UCSD-AML1 (cell line): ENCODE data around the gene FLT3LG.
"Not testable (repeated sequence)": the region's sequence is repeated elsewhere in the genome, so short reads cannot be mapped to it uniquely, and the experiment has no call there.

Experiments used
- DNase-seq: peaks from one replicate; lab custom pipeline; 2025; ENCODE audit not compliant: unreplicated experiment; lab: John Stamatoyannopoulos, UW

Gene FLT3LG

DNA sequence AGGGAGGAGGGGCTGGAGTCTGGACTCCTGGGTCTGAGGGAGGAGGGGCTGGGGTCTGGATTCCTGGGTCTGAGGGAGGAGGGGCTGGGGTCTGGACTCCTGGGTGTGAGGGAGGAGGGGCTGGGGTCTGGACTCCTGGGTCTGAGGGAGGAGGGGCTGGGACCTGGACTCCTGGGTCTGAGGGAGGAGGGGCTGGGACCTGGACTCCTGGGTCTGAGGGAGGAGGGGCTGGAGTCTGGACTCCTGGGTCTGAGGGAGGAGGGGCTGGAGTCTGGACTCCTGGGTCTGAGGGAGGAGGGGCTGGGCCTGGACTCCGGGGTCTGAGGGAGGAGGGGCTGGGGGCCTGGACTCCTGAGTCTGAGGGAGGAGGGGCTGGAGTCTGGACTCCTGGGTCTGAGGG is 12.9 kb upstream of the FLT3LG start:
- DNase-seq, result not testable (repeated sequence)

DNA sequence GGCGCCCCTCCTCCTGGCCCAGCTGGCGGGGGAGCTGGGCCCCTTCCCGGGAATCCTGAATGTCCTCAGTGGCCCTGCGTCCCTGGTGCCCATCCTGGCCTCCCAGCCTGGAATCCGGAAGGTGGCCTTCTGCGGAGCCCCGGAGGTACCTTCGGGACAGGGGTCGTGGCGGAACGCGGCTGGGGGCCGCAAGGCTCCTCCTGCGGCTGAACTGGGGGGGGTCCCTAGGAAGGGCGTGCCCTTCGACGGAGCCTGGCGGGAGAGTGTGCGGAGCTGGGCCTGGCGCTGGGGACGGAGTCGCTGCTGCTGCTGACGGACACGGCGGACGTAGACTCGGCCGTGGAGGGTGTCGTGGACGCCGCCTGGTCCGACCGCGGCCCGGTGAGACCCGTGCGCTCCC is 12.4 kb upstream of the FLT3LG start:
- no peak for DNase-seq

DNA sequence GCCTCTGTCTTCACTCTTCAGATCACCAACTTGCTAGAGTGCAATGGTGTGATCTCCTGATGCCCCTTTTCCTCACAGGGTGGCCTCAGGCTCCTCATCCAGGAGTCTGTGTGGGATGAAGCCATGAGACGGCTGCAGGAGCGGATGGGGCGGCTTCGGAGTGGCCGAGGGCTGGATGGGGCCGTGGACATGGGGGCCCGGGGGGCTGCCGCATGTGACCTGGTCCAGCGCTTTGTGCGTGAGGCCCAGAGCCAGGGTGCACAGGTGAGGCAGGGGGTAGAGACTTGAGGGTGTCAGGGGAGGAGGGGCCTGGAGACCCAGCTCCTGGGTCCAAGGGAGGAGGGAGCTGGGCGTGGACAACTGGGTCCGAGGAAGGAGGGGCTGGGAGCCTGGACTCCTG is 11.5 kb upstream of the FLT3LG start:
- DNase-seq, result no peak

DNA sequence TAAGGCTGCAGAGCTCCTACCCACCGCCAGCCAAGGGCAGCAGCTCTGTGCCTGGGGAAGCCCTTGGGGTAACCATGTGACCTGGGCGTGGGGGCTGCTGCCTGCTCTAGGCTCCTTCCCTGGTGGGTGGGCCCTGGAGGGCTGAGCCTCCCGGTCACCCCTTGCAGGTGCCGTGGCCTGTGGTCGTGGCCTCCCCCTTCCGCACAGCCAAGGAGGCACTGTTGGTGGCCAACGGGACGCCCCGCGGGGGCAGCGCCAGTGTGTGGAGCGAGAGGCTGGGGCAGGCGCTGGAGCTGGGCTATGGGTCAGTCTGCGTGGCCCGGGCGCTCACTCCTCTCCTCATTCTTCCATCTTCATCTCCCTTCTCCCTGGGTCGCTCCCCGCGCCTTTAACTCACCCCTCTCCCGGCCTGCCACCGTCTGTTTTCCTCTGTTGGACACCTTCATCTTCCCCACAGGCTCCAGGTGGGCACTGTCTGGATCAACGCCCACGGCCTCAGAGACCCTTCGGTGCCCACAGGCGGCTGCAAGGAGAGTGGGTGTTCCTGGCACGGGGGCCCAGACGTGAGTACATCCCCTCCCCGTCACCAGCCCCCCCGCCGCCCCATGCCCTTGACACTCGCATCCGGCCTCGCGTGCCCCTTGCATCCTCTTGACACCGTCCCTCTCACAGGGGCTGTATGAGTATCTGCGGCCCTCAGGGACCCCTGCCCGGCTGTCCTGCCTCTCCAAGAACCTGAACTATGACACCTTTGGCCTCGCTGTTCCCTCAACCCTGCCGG is 9.9 kb upstream of the FLT3LG start:
- DNase-seq, result no peak

DNA sequence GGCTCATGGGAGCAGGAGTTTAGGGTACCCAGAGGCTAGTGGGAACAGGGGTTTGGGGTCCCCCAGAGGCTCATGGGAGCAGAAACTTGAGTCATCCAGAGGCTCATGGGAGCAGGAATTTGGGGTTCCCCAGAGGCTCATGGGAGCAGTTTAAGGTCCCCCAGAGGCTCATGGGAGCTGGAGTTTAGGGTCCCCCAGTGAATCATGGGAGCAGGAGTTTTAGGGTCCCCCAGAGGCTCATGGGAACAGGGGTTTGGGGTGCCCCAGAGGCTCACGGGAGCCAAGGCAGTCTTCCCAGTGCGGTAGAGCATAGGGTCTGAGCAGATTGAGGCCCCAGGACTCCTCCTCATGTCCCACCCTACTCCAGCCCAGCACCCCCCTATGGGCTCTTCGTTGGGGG is 8.6 kb upstream of the FLT3LG start:
- no peak for DNase-seq

DNA sequence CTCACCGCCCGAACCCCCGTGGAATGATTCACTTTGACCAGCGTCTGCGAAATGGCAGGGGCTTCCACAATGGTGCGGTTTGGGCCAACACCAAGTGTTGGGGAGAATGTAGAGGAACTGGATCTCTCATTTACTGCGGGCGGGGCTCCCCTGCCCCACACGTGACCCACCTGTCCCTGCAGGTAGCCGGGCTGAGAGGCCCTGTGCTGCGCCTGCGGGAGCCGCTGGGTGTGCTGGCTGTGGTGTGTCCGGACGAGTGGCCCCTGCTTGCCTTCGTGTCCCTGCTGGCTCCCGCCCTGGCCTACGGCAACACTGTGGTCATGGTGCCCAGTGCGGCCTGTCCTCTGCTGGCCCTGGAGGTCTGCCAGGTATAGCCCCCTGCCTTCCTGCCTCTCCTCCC is 5.8 kb upstream of the FLT3LG start:
- DNase-seq, result no peak

DNA sequence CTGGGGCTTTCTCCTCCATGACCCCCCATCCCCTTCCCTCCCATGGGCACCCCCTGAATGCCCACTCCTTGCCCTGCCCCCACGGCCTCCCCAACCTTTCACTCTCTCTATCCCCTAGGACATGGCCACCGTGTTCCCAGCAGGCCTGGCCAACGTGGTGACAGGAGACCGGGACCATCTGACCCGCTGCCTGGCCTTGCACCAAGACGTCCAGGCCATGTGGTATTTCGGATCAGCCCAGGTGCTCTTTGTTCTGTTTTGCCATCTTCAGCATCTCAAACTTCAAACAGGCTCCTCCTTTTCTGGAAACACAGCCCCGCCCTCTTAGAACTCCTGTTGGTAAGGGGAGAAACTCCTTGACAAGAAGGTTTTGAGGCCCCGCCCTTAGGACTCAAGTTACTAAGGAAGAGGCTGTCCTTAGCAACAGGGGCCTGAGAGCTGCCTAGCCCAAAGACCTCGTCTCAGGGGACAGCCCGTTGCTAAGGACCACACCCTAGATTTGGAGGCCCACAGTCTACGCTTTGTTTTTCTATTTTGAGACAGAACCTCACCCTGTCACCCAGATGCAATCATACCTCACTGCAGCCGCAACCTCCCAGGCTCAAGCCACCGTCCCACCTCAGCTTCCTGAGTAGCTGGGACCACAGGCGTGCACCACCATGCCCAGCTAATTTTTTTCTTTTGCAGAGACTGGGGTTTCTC is 5.1 kb upstream of the FLT3LG start:
- peak; percentile 66 for DNase-seq

DNA sequence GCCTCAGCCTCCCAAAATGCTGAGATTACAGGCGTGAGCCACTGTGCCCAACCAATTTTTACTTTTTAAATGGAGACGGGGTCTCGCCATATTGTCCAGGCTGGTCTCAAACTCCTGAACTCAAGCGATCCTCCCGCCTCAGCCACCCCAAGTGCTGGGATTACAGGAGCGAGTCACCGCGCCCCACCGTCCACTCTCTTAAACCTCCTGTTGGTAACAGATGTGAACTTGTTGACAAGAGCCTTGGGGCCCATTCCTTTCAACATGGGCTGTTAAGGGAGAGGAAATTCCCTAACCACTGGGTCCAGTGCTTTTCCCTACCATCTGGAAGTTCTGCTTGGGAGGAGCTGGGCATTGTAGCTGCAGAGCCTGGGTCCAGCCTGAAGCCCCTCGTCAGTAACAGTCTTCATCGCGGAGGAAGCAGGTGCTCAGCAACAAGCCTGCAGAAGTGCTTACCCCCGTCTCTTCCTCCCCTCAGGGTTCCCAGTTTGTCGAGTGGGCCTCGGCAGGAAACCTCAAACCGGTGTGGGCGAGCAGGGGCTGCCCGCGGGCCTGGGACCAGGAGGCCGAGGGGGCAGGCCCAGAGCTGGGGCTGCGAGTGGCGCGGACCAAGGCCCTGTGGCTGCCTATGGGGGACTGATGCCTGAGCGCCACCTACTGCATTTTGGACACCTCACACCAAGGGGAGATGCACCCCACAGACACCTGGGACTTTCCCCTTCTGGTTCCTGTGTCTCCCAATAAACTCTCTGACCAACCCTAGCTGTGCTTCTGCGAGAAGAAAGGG is 4.0 kb upstream of the FLT3LG start:
- DNase-seq, result peak; percentile 86

DNA sequence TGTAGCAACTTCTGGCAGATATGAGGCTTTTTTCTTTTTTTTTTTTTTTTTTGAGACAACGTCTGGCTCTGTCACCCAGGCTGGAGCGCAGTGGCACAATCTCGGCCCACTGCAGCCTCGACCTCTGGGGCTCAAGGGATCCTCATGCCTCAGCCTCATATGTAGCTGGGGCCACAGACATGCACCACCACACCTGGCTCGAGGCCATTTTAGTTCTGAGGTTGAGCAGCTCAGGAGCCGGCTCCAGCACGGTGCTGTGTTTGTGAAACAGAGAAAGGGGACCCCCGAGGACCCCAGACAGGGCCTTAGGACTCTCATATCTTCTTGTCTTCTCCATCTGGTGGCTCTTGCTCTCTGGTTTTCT is 3.4 kb upstream of the FLT3LG start:
- no peak for DNase-seq

DNA sequence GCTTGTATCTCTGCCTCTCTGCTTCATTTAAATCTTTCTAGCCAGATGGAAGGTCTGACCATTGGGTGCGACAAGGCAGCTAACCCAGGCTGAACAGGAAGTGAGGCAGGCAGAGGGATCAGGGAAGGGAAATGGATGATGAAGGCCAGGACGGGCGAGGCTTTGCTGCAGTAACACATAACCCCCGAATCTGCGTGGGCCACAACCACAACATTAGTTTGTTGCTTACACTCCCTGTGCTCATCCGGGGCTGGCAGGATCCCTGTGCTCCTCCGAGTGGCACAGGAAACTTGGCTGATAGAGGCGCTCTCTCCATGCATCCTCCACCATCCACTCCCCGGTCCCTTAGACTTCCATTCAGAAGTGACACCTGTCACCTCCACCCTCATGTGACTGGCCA is 1.1 kb upstream of the FLT3LG start:
- no peak for DNase-seq

DNA sequence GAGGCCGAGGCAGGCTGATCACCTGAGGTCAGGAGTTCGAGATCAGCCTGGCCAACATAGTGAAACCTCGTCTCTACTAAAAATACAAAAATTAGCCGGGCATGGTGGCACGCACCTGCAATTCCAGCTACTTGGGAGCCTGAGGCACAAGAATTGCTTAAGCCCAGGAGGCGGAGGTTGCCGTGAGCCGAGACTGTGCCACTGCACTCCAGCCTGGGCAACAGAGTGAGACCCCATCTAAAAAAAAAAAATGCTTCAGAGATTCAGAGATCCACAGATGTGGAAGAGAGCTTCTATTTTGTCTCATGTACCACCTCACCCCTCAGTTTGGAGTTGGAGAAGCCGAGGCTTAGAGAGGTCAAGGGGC is 531 bp upstream of the FLT3LG start:
- not testable (repeated sequence) for DNase-seq

DNA sequence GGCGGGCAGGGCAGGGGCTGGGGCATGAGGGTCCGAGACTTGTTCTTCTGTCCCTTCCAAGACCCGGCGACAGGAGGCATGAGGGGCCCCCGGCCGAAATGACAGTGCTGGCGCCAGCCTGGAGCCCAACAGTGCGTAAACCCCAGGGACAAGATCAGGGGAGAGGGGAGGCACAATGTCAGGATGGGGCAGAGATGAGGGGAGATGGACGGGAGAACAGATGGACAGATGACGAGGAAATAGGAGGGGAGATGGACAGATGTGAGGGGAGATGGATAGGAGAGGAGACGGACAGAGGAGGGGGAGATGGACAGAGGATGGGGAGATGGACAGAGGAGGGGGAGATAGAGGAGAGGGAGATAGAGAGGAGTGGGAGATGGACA is 518 bp downstream of the FLT3LG start:
- DNase-seq, result no peak

DNA sequence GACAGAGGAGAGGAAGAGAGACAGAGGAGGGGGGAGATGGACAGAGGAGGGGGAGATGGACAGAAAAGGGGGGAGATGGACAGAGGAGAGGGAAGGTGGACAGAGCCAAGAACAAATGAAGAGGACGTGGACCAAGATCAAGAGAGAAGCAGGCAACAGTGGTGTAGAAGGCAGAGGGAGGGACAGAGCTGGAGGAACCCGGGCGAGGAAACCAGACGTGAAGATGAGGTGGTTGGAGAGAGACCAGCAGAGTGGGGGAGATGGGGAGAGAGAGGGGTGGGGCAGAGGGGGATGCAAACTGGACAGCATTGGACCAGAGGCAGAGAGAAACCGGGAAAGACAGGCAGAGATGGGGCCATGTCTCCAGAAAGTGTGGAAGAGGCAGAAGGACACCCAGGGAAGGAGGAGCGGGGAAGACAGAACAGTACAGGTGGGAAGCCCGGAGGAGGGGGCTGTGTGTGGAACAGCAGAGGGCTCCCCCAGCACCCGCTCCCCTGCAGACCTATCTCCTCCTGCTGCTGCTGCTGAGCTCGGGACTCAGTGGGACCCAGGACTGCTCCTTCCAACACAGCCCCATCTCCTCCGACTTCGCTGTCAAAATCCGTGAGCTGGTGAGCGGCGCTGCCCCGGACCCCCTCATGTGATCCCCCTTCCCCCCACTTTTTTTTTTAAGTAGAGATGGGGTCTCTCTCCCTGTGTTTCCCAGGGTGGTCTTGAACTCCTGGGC is 1.3 kb downstream of the FLT3LG start:
- no peak for DNase-seq

DNA sequence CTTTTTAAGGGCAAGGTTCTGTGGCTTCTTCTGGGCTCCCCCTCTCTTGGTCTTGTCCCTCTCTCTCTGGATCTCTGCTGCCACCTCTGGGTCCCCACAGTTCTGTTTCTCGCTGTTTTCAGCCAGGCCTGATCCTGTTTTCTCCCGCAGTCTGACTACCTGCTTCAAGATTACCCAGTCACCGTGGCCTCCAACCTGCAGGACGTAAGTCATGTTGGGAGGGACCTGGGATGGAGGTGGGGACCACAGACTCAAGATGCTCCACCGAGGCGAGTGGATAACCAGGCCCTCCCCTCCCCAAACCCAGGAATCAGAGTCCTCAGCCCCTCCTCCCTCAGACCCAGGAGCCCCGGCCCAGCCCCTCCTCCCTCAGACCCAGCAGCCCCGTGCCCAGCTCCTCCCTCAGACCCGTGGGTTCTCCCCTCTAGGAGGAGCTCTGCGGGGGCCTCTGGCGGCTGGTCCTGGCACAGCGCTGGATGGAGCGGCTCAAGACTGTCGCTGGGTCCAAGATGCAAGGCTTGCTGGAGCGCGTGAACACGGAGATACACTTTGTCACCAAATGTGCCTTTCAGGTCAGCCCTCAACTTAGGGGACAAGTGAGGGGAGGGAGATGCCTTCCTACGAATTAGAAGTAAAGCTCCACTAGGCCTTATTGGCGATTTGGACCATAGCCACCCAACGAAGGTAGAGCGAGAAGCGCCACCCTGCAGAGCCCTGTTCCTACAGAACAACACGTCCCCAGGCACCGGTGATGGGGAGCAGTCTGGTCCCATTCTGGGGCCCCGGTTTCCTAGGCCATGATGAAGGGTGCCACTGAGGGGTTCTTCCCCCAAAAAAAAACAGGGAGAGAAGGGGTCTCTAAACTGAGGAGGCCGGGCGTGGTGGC is 2.2 kb downstream of the FLT3LG start:
- DNase-seq, result peak; percentile 75

DNA sequence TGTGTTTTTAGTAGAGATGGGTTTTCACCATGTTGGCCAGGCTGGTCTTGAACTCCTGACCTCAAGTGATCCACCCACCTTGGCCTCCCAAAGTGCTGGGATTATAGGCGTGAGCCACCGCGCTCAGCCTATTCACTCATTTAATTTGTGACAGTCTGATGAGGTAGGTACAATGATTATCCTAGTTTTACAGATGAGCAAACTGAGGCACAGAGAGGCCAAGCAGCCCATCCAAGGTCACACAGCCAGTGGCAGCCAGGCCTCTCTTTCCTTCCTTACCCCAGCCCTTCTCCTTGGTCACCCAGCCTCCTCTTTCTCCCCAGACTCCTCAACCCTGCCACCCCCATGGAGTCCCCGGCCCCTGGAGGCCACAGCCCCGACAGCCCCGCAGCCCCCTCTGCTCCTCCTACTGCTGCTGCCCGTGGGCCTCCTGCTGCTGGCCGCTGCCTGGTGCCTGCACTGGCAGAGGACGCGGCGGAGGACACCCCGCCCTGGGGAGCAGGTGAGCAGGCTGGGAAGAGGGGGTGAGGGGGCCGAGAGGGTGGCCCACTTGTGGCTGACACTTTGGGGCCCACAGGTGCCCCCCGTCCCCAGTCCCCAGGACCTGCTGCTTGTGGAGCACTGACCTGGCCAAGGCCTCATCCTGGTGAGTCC is 6.1 kb downstream of the FLT3LG start:
- no peak for DNase-seq

DNA sequence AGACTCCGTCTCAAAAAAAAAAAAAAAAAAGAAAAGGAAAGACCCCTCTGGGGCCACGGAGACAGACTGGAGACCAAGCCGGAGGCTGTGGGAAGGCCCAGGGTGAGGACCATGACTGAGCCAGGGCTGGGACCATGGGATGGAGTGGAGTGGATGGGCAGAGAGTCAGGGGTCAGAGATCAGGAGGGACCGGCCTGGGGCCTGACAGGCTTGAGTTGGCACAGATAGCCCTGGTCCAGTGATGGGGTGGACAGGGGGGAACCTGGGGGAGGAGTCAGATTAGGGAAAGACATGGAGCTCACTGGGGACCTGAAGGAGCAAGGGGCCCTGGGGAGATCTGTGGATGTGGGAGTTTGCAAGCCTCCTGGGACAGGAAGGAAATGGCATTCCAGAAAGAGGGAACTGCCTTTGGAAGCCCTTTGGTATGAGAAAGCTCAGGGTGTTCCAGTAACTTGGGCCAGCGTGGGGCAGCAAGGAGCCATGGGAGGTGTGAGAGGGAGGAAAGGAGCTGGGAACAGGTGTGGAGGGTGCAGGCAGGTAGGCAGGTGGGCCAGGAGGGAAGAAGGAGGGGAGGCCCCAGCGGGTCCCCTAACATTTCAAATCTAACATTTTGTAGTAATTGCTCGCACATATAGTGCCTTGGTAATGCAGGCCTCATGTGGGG is 7.1 kb downstream of the FLT3LG start:
- DNase-seq, result no peak

DNA sequence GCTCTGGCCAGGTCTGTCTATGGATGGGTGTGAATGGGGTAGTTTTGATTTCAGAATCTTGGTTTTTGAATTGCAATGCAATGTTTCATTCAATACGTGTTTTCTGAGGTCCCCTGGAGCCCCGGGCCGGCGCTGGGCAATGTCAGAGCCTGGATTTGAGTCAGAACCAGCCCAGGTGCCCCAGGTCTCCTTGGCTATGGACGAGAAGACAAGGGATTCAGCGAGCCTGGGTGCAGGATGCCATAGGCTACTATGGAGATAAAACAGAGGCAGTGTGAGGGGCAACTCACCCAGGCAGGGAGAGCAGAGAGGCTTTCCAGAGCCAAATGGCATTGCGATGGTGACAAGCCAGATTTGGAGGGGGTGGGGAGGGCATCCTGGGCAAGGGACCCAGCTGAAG is 12.2 kb downstream of the FLT3LG start:
- no peak for DNase-seq

DNA sequence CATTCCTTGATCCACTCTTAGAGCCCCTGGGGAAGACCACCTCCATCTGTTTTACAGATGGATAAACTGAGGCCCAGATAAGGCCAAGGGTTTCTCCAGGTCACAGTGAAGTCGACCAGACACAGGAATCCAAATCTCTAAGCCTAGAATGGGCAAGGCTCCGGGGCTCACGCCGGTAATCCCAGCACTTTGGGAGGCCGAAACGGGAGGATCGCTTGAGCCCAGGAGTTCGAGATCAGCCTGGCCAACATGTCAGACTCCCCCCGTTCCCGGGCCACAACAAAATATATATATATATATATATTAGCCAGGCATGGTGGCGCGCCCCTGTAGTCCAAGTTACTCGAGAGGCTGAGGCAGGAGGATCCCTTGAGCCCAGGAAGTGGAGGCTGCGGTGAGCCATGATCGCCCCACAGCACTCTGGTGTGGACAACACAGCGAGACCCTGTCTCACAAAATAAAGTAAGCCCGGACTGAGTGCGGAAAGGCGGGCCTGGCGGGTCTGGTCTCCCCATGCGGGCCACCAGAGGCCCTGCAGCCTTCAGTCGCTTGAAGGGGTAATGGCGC is 12.8 kb downstream of the FLT3LG start:
- no peak for DNase-seq
